HG03039 (cell line): Measurements from ENCODE around the gene TBC1D32.
"Not testable (repeated sequence)": the region's sequence is repeated elsewhere in the genome, so short reads cannot be mapped to it uniquely, and the experiment has no call there.

ENCODE experiments used
- ATAC-seq: cut with Tn5 transposase; IDR thresholded peaks from one replicate; pipeline ENCODE4 v1.9.1; 2021; ENCODE audit warnings: mild to moderate bottlenecking, moderate library complexity; ENCODE audit not compliant: unreplicated experiment

The TBC1D32 gene

DNA sequence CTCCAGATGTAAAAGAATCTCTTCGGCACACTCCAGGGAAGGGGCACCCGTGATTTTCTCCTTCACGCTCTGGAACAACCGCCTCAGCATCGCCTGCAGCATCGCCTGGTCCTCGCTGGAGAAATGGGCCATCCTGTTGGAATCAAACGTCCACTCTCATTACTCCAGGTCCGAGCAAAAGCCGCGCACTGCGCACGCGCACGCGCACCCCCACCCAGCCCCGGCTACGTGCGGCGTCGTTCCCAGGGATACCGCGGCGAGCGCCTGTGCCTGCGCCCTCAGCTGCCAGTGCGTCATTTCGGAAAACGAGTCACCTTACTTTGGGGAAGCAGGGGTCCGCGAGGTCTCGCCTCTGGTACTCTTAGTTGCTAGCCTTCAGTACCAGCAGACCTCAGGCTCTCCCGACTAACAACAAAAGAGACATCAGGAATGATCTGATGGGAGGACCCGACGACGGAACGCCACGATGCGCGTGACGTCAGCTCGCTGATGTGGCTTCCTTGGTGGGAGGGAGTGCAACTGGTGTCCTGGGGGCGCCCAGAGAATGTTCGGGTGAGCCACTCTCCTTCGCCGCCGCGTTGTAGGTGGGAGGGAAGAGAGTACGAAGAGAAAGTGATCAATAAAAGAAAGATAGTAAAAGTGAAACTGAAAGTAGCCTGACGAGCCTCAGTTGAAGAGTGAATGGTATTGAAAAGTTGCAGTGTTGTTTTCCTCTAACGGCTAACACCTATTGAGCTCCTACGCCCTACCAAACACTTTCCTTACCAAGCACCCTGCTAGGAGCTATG lies at the start of gene TBC1D32:
TBC1D32 (minus strand) TSS at position 182 of the 788 bp plus-strand sequence; CDS start at position 132, 50 bp downstream.
- peak; percentile 92 for ATAC-seq

DNA sequence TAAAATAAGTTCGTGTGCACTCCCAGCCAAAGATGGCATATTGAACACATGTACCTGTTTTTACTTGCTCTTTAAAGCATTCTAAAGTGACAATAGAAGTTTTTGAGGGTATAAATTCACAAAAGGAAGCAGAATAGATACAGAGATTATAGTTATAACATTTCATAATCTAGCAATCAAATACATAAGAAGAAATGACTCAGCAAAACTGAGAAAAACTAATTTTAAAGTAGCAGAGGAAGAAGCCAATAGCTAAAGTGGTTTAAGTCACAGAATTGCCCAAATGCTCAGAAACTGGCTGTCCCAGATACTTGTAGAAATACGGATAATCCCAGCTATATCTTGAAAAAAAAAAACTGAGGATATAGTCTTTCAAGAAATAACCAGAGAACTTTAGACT lies 49.2 kb upstream of the TBC1D32 start:
- no peak for ATAC-seq

DNA sequence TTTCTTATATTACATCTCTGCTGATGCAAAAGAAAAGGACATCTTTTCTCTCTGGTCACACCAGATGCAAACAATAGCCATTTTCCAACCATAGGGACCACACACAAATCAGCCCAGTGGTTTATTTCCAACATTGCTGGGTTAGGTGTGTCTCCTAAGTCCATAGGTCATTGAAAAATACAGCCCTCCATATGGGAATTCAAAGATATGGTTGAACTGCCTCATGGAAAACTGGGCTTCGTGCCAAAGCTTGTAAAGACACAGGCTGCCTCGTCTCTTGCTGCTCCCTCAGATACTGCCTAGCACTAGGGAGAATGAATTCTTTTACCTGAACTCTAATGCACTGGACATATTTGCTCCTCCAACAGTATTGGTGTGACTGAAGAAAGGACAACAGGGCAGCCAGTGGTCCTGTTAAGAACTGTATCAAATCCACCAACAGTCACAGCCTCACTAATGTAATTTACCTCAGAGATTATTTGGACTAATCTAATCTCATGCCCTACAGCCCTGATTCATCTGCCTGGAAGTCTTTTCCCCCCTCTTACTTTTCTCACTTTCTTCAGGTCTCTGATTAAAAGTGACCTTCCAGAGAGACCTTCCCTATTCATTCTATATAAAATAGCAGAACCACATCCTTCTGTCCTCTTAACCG lies 48.3 kb upstream of the TBC1D32 start:
- no peak for ATAC-seq

DNA sequence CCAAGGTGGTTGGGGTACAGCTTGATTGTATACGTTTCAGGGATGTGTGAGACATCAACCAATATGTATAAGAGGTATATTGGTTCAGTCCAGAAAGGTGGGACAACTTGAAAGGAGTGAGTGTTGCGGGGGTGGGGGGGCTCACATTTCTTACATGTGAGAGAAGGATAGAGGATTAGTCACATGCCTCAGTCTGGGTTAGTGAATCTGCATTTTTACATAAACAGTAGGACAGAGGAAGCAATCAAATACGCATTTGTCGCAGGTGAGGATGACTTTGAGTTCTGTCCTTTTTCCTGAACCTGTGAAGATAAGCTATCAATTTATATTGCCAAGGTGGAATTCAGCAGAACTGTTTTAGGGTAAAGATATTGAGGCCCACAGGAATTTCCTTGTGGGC lies 42.1 kb upstream of the TBC1D32 start:
- ATAC-seq, result no peak

DNA sequence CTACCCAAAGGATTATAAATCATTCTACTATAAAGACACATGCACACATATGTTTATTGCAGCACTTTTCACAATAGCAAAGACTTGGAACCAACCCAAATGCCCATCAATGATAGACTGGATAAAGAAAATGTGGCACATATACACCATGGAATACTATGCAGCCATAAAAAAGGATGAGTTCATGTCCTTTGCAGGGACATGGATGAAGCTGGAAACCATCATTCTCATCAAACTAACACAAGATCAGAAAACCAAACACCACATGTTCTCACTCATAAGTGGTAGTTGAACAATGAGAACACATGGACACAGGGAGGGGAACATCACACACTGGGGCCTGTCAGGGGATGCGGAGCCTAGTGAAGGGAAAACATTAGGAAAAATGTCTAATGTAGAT lies 39.9 kb upstream of the TBC1D32 start:
- ATAC-seq, result not testable (repeated sequence)

GRCh38 chr6:121365536-121366521 lies 31.5 kb upstream of the TBC1D32 start:
- no peak for ATAC-seq

GRCh38 chr6:121356575-121356974 lies 22.3 kb upstream of the TBC1D32 start:
- ATAC-seq, result no peak

DNA sequence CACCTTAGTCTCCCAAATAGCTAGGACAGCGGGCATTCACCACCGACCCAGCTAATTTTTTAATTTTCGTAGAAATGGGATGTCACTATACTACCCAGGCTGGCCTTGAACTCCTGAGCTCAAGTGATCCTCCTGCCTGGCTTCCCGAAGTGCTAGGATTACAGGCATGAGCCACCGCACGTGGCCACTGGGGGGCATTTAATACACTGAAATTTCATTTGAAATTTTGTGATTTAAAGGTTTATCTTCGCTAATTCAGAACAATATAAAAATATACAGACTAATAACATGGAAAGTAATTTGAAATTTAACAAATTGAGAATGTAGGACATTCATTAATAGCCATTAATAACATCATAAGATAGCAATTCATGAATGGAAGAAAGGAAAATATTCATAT lies 20.5 kb upstream of the TBC1D32 start:
- no peak for ATAC-seq

- no peak for ATAC-seq
Measured at GRCh38 chr6:121352941-121353340, 18.7 kb upstream of the TBC1D32 start.

- no peak for ATAC-seq
Measured at GRCh38 chr6:121351916-121352315, 17.6 kb upstream of the TBC1D32 start.

DNA sequence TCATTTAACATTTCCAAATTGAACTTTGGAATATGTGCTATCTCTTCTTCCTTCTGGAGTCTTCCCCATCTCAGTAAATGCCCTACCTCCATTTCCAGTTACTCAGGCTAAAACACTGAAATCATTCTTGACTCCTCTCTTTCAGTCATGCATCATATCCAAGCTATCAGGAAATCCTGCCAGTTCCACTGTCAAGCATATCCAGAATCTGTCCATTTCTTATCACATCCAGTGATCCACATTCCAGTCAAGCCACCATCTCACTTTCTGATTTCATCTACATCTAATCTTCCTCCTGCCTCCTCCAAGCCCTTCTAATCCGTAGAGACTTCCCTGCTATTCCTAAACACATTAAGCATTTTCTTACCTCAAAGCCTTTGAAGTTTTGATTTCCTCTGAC lies 15.3 kb upstream of the TBC1D32 start:
- no peak for ATAC-seq

GRCh38 chr6:121347484-121347883 lies 13.2 kb upstream of the TBC1D32 start:
- no peak for ATAC-seq

DNA sequence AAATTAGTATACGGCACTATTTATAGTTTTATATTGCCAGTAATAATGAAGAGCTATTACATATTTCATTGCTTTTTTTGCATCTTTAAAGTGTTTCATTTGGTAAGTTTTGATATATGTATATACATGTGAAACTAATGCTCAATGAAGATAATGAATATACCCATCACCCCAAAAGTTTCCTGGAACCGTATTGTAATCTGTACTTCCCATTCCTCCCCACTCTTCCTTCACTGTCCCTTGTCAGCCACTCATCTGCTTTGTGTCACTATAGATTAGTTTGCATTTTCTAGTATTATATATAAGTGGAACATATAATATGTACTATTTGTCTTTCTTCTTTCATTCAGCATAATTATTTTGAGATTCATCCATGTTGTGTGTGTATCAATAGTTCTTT lies 10.3 kb upstream of the TBC1D32 start:
- ATAC-seq, result no peak

- ATAC-seq, result no peak
Measured at GRCh38 chr6:121339639-121340226, 5.5 kb upstream of the TBC1D32 start.

DNA sequence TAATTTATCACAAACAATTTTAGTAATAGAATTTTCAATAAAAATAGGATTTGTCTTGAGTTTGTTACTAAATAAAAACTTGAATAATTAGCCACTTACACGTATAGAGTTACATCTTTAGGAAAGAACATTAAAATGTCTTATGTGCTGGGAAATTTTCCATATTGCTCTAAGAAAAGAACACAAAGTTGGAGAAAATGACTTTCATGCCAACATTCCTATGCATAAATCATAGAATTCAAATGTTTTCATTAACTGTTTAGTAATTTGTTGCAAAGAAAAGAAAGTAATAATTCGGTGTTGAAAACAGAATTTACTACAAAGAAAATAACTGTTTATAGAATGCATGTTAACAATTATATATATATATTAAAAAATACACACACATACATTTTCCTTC lies 4.7 kb upstream of the TBC1D32 start:
- no peak for ATAC-seq

DNA sequence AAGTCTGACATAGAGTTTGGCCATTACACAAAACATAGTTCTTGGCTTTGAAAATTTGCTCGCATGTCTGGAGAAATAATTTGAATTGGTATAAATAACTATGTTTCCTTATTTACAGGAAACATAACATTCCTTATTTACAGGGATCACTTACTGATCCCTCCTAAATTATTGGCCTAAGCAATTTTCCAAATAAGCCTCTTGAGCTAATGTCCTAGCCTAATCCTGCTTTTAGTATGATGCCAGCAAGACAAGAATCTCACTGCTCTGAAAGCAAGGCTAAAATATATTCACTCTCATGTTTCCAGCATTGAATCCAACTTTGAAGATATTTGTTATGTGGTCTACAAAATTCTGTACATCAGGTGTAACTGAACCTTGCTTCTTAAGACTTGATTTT lies 4.1 kb upstream of the TBC1D32 start:
- no peak for ATAC-seq

DNA sequence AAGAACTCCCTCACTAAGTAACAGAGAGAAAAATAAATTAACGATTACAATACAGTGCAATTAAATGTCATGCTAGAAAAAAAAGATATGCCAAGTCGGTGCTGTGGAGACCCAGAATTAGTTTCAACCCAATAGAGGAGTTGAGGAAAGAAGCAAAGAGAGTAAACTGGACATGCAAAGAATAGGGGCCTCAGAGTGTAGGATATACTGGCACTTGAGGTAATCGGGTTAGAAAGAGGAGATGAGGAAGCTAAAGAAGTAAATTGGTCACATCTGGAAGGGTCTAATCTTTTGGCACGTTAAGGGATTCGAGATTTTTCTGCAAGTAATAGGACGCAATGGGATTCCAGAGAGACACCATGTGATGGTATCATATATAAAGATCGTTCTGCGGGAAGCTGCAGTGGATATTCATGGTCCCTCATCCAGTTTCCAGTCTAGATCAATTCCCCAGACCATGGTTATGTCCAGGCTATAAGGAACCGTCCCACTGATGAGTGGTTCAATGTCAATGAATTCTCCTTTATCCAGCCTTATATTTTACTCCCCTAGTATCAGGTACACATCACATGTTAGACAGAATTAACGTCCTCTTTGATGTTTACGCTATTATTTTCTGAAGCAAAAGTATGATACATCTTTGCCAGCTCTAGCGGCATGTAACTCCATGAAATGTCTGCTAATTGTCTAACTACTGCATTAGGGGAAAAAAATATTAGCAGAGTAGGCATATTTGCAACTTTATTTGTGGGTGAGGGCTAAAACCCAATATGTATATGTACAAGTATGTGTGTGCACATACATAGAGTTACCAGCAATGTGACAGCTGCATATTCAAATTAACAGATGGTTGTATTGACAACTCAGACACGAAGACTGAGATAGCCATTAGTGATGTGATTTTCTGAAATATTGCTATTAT lies 1.1 kb upstream of the TBC1D32 start:
- peak; percentile 1 for ATAC-seq

DNA sequence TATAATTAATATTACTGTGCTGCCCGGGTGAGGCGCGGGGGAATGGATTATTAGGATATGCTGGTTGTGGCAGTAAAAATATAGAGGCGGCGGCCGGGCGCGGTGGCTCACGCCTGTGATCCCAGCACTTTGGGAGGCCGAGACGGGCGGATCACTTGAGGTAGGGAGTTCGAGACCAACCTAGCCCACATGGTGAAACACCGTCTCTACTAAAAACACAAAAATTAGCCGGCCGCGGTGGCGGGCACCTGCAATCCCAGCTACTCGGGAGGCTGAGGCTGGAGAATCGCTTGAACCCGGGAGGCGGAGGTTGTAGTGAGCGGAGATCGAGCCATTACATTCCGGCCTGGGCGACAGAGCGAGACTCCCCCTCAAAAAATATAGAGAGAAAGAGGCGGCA lies 586 bp downstream of the TBC1D32 start:
- not testable (repeated sequence) for ATAC-seq

DNA sequence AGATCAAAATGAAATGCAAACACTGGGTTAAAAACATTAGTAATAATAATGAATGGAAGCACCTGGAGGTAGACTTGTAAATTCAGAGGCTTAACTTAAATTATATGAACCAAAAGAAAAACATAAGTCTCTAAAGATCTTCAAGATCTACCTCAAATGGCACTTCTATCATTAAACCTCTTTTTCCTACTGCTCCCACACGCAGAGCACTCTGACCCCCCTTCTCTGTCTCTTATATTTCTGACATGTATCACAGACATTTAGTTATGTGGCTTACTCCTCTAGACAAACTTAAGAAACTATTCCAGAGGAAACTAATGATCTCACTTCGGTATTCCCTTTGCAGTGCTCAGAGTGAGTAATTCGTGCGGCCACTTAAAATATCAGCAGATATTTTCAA lies 1.1 kb downstream of the TBC1D32 start:
- no peak for ATAC-seq

GRCh38 chr6:121330516-121330915 lies 3.8 kb downstream of the TBC1D32 start:
- ATAC-seq, result no peak
